ENCODE data around the gene LIMS1.
"Not testable (repeated sequence)": the region's sequence is repeated elsewhere in the genome, so short reads cannot be mapped to it uniquely, and the experiment has no call there.

Gene LIMS1

GRCh38 chr2:108585436-108585835 lies 51.2 kb downstream of the LIMS1 start:
- H3K4me3 ChIP-seq (ENCODE audit: low read depth, low read length) = no peak overlapping the region

GRCh38 chr2:108586116-108586515 lies 51.8 kb downstream of the LIMS1 start:
- H3K4me3 ChIP-seq (ENCODE audit: low read depth, low read length) = no peak overlapping the region

DNA sequence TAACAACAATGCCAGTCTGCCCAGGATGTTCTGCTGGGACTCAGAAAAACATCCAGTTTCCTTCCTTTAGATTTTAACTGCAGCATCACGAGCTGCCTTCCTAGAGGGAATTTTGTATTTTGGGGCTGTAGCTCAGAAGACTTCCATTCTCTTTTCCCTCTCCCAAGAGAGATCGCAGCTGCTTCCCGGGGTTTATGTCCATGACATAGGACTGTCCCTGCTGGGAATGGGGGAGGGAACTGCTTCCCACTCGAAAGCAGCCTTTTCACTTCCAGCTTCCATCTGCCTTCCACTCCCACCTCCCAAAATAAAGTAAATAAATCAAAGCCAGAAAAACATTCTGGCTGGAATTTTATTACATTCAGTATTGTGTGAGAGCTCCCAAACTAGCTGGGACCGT lies 52.4 kb downstream of the LIMS1 start:
- no peak overlapping the region for H3K4me3 ChIP-seq (ENCODE audit: low read depth, low read length)

DNA sequence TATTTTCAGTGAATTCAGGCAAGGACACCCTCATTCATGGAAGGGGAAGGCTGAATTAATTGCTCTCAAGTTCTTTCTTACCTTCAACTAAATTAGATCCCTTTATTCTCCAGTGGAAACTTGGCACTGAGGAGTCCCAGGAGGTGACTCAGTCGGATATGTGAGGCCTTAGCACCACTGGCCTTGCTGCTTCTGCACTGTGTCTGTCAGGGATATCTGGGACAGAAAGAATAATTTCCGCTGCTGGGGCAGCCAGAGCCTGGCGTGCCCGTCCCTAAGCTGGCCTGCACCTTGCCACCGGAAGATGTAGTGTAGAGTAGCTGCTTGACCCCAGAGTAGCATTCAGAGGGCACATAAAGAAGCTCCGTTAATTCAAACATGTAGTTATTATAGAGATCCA lies 53.4 kb downstream of the LIMS1 start:
- no peak overlapping the region for H3K4me3 ChIP-seq (ENCODE audit: low read depth, low read length)

DNA sequence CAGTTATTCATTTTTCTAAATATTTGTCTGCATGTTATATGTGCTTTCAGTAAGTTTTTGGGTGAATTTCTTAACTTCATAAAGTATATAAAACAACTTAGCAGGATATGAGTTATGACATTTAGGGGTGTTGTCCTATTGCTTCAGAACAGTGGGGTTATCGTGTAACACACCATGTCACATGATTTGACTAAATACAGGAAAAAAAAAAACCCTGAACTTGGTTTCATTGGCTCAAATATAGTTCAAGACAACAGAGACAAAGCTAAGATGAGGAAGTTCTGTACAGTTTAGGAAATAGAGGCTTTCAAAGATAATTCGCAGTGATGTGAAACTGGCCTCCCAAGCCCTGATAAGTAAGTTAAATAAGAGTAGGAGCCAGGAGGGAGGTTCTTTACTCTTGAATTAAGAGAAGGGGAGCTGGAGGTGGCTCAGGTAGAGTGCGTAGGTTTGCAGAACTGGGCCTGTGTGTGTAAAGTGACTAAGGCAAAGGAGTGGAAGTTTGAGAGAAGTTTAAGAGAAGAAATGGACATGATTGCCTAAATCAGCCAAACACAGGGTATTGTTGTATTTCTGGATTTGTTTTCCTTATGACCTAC lies 53.9 kb downstream of the LIMS1 start:
- H3K4me3 ChIP-seq (ENCODE audit: low read depth, low read length) = no peak overlapping the region

- H3K4me3 ChIP-seq (ENCODE audit: low read depth, low read length) = no peak overlapping the region
Observed at GRCh38 chr2:108589372-108589771, 55.1 kb downstream of the LIMS1 start.

GRCh38 chr2:108589781-108590180 lies 55.5 kb downstream of the LIMS1 start:
- H3K4me3 ChIP-seq (ENCODE audit: low read depth, low read length) = no peak overlapping the region

DNA sequence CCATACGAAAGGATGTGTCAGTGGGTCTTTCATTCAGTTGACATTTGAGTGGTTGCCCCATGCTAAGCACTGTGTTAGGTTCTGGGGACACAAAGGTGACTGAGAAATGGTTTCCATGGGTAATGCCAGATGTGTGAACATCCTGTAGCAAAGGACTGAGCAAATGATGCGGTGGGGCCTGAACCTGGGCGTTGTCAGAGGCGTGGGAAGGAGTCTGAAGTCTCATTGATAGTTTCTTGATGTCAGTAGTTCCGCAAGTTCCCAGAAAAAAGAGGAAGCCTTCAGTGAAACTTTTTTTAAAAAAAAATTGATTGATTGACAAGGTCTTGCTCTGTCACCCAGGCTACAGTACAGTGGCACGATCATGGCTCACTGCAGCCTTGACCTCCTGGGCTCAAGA lies 56.9 kb downstream of the LIMS1 start:
- no peak overlapping the region for H3K4me3 ChIP-seq (ENCODE audit: low read depth, low read length)

- H3K4me3 ChIP-seq (ENCODE audit: low read depth, low read length) = no peak overlapping the region
Observed at GRCh38 chr2:108593547-108594098, 59.4 kb downstream of the LIMS1 start.

GRCh38 chr2:108594132-108594981 lies 60.1 kb downstream of the LIMS1 start:
- H3K4me3 ChIP-seq (ENCODE audit: low read depth, low read length) = no peak overlapping the region

GRCh38 chr2:108594982-108595464 lies 60.8 kb downstream of the LIMS1 start:
- H3K4me3 ChIP-seq (ENCODE audit: low read depth, low read length) = no peak overlapping the region

DNA sequence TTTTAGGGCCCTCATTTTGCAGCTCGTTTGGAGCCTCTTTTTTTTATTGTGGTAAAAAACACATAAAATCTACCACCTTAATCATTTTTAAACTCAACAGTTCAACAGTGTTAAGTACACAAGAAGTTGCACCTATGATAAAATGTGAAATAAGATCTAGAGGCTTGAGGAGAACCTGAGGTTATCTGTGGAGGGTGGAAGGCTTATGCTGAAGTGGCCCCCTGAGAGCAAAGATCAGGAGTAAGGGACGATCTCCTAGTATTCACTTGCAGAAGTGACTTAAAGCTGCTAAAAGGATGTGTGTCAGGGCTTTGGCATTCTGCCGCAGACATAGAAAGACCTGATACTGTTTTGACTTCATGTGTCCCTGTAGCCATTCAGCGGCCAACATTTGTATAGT lies 61.5 kb downstream of the LIMS1 start:
- not testable (repeated sequence) for H3K4me3 ChIP-seq (ENCODE audit: low read depth, low read length)

DNA sequence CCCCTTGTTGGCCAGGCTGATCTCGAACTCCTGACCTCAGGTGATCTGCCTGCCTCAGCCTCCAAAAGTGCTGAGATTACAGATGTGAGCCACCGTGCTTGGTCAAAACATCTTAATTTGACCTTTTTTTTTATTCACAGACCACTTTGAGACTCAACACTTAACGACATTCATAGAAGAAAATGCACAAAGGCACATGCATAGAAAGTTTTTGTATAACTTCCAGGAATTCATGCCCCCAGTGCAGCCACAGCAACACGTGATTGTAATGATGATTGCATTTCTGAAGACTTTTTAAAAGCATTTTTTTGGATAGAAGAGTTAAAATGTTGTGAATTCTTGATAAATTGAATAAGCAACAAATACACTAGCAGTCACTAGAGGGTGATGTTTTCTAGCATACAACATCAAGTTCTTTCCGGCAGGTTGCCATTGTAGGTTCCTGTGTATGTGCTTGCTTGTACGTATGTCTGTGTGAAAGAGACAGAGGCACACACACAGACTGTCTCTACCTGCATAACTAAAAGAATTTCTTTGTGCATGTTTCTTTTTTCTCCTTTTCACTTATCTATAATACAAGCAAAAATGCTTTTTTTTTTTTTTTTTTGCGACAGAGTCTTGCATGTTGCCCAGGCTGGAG lies 63.0 kb downstream of the LIMS1 start:
- not testable (repeated sequence) for H3K4me3 ChIP-seq (ENCODE audit: low read depth, low read length)

DNA sequence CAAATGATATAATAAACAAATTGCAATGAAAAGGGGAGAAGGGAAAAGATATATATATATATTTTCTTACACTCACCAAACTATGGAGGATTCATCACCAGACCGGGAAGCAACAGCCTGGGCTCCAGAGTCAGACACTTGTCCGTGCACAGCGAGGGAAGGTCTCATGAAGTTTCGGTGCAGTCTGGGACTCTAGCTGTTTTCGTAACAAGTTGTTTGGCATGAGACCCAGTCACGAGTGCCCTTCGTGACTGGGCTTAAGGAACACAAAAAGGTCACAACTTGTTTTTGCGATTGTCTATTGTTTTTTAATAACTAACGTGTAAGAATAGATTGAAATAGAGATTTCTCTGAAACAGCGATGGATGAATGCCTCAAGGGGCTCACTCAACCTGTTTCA lies 66.9 kb downstream of the LIMS1 start:
- not testable (repeated sequence) for H3K4me3 ChIP-seq (ENCODE audit: low read depth, low read length)

DNA sequence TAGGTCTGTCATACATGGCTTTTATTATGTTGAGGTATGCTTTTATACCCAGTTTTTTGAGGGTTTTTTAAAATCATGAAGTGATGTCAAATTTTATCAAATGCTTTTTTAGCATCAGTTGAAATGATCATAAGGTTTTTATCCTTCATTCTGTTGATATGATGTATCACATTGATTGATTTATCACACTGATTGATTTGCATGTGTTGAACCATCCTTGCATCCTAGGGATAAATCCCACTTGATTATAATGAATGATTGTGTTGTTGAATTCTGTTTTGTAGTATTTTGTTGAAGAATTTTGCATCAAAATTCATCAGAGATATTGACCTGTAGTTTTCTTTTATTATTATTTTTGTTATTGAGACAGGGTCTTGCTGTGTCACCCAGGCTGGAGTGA lies 68.2 kb downstream of the LIMS1 start:
- no peak overlapping the region for H3K4me3 ChIP-seq (ENCODE audit: low read depth, low read length)

DNA sequence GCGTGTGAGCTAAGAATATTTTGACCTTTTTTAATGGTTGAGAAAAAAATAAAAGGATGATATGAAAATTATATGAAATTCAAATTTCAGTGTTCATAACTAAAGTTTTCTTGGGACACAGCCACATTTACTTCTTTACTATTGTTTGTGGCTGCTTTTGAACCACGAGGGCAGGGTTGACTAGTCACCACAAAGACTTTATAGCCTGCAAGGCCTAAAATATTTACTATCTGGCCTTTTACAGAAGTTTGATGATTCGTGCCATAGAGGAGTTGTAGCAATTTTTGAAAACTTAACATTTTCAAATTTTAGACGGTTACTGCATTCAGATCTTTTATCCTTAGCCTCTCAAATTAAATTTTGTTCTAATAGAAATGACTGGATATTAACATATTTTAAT lies 69.9 kb downstream of the LIMS1 start:
- H3K4me3 ChIP-seq (ENCODE audit: low read depth, low read length) = no peak overlapping the region

- H3K4me3 ChIP-seq (ENCODE audit: low read depth, low read length) = no peak overlapping the region
Observed at GRCh38 chr2:108605947-108606346, 71.7 kb downstream of the LIMS1 start.

- H3K4me3 ChIP-seq (ENCODE audit: low read depth, low read length) = no peak overlapping the region
Observed at GRCh38 chr2:108607706-108608301, 73.5 kb downstream of the LIMS1 start.

- H3K4me3 ChIP-seq (ENCODE audit: low read depth, low read length) = no peak overlapping the region
Observed at GRCh38 chr2:108611021-108611420, 76.8 kb downstream of the LIMS1 start.

GRCh38 chr2:108612153-108612513 lies 77.9 kb downstream of the LIMS1 start:
- no peak overlapping the region for H3K4me3 ChIP-seq (ENCODE audit: low read depth, low read length)

GRCh38 chr2:108612514-108613183 lies 78.4 kb downstream of the LIMS1 start:
- H3K4me3 ChIP-seq (ENCODE audit: low read depth, low read length) = no peak overlapping the region
